Muscle of back (tissue), 11 donors: ENCODE data around the gene CDH23. TPM values are rescaled to one million over a fixed set of nuclear protein-coding genes. Genes with fewer than 3 reads are reported as not detected.

Experiments used
- DNase-seq, 3 donors: peaks; one replicate each; pipeline versions ENCODE4 v3.0.0 to v3.0.0-alpha.2; 2013
- polyA plus RNA-seq, 10 donors: library from polyadenylated mRNA; unstranded; fragments of 120-200 nt; gene quantifications; one replicate each; pipeline ENCODE4 v1.2.1, GENCODE V29; 2013; ENCODE audit not compliant: insufficient read length in 10 of 10

CDH23 gene
- polyA plus RNA-seq, 10 donors, result 3.1 to 5.7 (median 4.1) TPM

DNA sequence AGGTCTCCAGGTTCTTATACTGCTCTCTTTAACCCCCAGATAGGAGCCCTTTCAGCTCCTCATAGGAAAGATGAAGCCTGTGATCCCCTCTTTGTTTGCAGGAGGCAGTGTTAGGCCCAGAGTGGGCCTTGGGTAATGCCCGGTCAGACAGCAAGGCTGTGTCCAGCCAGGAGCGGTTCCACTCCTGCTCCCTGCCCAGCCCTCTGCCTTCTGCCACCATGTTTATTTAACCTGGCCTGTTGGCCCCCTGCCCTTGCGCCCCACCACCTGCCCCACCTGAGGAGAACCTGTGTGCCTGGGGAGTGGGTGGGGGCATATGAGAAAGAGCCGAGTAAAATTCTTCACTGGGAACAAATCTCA lies 24.3 kb downstream of the CDH23 start:
- no peak for DNase-seq

DNA sequence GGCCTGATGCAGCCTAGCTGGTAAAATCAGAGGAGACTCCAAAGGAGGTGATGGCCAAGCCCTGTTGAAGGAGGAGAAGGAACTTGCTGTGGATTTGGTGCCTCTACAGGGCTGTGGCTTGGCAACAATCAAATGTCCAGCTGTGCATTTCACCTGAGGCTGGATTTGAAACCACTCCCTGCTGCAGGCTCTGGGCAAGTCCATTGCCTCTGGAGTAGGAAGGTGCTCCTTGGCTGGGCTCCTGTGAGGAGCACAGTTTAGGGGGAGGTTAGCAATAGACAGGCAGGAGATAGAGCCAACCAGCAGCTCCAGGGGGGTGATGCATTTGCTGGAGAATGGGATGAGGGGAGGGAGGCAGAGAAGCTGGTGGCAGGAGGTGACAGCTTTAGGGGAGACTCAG lies 26.5 kb downstream of the CDH23 start:
- DNase-seq, result no peak

DNA sequence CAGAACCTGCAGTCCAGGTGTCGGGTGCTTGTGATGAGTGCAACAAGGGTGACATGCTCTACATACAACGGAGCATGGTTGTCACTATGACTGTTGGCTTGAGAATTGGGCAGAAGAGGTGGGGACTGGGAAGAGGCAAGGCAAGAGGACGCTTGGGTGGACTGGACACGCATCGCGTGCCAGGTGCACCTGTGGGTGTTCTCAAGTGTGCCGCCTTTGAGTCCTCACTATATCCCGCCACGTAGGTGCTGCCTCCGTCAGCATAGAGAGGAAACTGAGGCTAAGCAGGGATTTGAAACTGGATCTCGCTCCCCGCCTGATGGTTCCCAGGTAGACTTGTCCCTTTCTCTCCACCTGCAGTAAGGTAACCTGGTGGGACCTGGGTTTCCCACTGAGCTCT lies 27.2 kb downstream of the CDH23 start:
- DNase-seq, result no peak

DNA sequence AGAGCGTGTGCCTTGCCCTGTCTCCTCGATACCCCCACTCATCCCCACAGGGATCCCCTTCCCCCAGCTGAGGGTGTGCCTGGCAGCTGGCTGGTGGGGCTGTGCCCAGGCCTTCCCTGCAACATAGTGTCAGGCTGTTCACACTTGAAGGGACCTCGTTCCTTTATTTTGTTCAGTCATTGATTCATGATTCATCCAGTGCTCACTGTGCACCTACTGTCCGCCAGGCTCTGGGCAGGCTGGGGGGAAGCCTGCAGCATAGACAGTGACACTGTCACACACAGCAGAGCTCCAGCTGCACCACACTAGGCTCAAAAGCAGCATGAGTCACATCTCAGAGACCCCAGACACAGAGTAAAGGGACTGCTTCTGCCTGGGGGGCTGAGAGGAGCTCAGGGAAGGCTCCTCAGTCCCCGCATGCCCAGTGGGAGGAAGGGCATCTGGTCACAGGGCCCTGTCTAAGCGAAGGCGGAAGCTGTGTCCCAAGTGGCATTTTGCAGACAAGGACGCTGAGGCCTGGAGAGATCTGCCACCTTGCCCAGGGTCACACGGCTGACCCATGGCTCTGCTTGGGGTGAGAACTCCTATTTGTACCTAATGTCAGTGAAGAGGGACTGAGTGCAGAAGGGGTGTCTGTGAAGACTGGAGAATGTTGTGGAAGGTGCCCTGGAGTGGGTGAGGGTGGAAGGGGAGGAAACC lies 27.9 kb downstream of the CDH23 start:
- DNase-seq, result no peak

DNA sequence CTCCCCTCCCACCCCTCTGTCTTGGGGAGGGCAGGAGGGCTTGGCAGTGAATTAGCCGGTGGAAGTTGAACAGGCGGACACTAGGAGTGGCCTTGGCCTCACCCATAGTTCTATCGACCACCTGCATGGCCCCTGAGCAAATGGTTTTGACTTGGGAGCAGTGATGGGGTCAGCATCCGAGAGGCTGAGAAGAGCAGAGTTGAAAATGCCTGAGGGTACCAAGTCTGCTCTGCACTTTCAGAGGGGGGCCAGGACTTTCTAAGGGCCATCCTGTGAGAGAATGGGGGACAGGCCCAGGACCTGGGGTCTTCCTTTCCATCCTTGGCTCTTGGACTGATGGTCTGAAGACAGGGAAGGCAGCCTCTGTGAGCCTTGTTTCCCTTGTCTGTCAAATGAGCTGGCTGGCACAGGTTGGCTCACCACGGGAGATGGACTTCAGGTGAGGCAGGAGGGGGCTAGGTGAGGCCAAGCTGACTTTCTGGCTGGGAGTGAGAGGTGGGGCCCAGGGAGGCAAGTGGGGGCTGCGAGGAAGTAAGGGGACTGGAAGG lies 29.4 kb downstream of the CDH23 start:
- no peak for DNase-seq

DNA sequence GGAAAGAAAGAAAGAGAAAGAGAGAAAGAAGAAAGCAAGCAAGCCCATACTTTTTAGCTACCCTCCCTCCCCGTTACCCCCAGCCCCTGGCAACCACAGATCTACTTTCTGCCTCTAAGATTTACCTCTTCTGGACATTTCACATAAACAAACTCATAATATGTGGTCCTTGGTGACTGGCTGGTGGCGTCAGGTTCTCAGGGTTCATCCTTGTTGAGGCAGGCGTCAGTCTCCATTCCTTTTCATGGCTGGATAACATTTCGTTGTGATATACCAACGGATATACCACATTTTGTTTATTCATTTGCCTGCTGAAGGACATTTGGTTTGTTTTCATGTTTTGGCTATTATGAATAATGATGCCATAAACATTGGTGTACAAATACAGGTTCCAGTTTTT lies 30.5 kb downstream of the CDH23 start:
- DNase-seq, result no peak

DNA sequence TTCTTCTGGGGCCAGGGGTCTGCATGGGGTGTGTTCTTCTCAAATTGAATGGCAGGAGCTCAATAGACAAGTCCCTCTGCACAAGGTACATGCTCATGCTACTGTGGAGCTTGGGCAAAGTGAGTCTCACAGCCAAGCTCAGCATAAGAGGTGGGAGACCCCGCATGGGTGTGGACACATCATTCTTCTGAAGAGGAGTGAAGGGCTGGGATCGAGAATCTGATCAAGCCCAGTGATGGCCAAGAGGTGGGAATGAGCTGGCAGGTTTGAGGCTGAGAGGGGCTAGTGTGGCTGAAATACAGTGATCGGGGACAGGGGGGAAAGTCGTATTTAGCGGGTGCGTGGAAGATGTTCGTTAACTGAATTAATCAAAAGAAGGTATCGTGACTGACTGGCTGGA lies 32.6 kb downstream of the CDH23 start:
- DNase-seq, result no peak

DNA sequence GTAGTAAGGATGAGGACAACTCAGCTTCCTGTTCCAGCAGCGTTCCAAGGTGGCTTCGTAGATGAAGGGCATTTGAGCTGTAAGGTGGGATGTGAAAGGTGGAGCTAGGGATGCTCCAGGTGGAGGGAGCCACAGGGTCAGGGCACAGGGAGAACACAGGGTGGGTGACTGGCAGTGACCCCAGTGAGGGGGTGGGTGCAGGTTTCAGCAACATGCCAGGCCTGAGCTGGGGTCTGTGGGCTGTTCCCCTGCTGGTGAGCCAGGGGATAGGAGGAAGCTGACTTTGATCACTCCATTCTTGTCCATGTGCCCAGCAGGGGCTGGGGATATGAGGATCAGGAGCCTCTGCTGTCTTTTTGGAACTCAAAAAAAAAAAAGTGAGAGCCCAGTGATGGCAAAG lies 33.2 kb downstream of the CDH23 start:
- DNase-seq, result no peak

DNA sequence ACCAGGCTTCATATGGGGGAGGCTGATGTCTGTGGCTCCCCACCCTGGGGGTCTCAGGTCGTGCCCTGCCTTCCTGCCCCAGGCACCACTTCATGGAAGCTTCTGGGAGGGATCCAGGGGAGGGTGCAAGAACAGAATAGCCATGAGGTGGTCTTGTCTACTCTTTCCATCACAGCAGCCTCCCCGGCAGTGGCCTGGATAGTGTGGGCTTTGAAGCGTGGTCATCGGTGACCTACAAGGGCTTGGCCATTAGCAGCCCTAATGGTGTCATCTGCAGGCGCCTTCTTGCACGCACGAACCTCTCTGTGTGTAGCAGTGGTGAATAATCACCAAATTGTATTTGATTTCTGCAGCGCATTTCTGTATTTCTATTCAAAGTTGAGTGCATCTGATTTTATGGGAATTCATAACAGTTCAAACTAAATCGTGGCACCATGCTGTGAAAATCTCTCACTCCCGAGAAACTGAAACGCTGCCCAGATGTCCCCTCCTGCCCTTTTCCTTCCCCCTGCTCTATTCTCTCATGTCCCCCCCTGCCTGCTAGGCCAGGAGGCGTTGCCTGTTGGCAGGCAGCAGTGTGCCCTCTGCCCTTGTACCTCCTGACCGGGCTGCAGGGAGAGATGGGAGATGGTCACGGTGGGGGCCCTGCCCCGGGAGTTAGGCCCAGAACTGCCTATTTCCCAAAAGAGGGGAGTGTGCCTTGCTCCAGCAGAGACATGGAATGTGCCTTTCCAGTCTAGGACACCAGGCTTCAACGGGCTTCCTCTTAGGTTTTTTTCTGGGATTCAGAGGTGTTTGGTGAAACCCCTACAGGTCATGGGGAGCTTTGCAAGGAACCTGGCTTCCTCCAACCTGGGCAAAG lies 34.8 kb downstream of the CDH23 start:
- DNase-seq, result no peak

DNA sequence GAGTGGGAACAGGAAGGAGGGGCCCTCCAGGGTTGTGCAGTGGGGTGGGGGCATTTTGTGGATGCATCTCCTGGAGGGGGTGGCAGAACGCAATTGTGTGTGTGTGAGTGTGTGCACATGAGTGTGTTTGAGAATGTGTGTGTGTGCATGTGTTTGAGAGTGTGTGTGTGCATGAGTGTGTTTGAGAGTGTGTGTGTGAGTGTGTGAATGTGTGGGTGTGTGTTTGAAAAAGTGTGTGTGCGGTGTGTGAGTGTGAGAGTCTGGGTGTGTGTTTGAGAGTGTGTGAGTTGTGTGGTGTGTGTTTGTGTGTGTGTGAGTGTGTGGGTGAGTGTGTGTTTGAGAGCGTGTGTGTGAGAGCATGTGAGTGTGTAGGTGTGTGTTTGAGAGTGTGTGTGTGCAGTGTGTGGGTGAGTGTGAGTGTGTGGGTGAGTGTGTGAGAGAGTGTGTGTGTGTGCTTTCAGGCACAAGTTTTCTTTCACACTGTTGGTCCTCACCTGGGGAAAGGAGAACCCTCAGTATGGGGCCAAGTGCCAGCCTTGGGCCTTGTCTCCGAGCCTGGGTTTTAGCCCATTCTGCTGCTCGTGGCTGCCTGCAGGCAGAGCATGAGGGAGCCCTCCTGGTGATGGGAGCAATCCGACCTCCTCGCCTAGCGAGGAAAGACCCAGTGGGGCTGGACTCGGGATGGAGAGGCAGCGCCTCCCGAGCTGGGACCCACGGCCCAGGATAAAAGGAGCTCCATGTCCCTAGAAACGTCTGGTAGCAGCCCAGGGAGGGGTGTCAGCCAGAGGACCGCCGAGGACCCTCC lies 35.6 kb downstream of the CDH23 start:
- no peak for DNase-seq

DNA sequence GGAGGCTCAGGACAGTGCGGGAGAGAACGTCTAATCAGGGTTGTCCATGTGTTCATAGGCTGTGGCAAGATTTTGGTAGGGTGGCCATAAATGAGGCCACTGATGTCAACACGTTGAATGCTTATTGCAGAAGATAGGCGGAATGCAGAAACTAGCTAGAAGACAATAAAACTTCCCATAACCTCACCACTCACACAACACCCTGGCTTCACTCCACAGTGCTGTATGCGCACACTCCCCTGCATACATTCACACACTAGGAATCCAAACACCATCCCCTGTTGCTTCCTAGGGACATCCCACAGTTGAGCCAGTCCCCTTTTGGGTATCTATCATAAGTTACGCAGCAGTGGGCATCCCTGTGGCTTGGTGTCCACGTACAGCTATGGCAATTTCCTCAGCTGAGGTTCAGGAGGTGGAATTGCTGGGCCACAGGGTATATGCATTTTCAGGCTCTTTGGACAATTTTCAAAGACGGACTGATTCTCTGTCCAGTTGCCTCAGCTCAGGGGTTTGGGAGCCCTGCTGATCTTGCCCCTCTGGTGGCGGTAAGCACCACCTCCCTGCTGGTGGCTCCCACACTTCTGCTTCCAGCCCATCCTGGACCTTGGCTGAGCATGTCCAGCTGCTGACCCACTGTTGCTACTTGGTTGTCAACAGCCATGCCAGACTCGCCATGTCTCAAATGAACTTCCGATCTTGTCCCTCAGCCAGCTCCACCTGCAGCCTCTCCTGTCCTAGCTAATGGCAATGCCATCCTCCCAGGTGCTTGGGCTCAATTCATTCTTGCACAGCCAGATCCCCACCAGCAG lies 36.4 kb downstream of the CDH23 start:
- peak in 1 of 3 donors; percentile 78 for DNase-seq

DNA sequence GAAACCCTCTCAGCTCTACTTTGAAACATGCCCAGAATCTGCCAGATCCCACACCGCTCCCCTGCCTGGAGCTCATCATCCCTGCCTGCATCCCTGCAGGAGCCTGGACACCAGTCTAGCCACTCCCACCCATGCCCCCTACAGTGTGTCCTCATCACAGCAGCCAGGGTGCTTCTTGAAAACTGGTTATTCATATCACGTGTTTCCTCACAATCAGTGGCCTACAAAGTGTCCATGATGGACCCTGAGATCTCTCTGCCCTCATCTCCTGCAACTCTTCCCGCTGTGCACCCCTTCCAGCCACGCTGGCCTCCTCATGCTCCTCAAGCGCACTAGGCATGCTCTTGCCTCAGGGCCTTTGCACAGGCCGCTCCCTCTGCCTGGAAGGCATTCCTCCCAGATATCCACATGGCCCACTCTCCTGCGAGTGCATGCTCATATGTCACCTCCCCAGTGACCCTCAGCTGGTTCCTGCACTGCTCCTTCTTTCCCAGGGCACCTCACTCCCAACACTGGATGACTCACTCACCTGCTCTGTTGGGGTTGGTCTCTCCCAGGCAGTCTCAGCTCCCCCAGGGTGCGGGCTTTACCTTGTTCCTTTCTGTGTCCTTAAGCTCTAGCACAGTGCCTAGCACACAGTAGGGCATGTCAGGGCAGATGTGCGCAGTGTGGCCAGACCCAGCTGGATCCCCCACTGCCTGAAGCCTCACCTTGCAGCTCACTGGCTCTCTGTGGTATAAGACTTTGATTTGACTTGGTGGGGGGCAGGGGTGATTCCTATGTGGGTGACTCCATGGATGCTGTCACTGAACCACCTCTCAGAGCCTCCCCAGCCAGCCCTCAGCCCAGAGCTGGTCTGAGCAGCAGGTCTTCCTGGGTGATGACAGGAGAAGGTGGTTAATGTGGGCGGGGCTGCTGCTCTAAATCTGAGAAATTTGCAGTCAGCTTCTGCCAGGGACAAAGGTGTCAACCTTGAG lies 37.3 kb downstream of the CDH23 start:
- DNase-seq, result no peak

DNA sequence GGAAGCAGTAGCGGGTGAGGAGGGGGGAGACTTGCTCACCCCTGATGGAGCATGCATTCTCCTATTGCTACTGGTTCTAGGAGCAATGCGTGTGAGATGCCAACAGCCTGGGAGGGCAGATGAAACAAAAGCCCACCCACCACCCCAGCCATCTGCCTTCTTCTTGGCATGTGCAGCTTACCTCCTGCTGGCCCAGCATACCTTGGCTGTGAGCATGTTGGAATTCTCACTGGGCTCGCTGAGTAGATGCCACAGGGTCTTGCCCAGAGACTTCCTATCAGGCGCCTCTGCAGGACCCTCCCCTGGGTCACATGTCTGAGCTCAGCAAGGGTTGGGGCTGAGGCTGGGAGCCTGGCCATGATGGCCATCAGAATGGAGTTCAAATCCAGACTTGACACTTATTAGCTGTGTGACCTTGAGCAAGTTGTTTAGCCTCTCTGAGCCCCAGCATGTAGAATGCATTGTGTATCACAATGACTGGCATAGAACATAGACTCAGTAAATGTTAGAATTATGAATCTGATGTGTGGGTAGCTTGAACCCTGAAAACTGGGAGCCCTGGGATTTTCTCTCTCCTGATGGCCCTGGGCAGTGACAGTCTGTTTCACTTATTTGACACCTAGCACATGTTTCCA lies 38.2 kb downstream of the CDH23 start:
- DNase-seq, result no peak

DNA sequence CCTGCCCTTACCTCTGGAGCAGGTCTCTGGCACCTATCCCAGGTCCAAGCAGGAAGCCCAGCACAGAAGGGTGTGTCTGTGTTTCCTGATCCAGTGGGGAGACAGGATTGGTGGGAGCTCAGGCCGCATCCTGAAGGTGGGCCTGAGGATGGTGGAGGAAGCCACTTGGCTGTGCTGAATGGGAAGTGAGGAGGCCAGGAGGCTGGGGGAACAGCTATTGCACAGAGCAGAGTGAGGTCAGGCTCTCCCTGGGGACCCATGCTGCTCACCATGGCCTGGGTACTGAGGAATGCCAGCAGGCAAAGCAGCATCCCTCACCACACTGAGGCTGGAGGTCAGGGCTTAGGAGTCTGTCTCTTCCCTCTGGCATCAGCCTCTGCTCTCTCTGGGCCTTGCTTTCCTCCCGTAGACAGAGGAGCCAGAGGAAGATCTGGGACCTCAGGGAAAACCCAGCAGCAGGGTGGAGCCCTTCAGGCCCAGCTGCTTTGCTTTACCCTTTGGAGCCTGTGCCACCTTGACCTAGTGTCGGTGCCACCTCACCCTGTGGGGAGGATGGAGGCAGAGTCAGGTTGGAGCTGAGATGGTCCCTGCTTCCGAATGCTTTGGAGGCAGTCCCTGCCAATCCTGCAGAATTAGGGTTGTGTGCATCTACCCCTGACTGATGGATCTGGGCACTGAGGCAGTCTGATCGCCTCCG lies 39.0 kb downstream of the CDH23 start:
- DNase-seq, result peak in 1 of 3 donors; percentile 39

DNA sequence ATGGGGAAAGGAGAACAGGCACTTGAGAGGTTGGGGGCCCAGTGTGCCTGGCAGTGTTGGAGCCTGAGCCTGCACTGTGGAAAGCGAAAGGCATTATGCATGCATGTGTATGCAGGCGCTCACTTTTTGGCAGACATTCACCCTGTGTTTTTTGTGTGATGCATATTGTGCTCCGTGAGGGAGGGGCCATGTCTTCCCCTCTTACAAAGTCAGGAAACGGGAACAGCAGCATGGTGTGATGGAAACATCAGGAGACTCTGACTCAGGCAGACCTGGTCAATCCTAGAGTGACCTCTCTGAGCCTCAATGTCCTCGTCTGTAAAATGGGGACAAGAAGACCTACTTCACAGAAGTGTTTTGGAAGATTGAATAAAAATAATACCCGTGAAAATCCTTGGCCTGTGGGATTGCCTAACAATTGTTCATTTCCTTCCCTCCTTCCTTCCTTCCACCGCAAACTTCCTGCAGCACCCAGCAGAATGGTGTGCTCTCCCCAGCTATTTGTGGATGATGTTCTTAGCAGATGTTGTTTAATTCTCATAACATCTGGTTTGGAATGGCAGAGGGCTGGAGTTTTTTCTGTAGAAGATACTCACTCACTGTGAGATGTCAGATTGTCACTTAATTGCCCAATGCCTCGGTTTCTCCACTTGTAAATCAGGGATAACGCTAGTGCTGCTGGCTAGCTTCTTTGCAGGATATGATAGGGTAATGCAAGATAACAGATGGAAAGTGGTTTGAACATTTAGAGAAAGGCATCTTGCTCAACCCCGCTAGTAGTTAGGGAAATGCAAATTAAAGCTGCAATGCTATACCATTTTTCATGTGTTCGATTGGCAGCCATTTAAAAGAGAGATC lies 39.8 kb downstream of the CDH23 start:
- DNase-seq, result peak in 1 of 3 donors; percentile 56

DNA sequence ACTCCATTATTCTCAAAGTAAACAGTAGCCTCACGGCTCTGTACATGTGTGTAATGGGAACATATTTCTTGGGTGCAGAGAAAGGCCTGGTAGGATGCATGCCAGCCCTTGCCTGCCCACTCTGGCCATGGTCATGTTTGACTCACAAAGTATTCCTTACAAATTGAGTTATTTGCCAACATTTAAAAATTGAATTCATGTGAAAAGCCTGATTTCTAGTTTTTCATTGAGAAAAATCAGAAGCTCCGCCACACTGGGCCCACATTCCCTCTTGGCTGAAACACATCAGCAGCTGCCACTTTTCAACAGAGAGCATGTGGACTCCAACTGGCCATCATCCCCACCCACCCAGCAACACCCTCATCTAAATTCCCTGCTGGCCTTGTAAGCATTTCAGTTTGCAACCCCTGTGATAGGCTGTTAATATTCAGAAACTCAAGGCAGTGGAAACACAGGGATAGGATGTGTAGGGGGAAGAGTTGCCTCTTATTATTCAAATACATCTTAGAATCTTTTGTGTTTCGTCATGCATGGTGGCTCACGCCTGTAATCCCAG lies 40.9 kb downstream of the CDH23 start:
- peak in 2 of 3 donors; percentile 6 to 28 for DNase-seq

DNA sequence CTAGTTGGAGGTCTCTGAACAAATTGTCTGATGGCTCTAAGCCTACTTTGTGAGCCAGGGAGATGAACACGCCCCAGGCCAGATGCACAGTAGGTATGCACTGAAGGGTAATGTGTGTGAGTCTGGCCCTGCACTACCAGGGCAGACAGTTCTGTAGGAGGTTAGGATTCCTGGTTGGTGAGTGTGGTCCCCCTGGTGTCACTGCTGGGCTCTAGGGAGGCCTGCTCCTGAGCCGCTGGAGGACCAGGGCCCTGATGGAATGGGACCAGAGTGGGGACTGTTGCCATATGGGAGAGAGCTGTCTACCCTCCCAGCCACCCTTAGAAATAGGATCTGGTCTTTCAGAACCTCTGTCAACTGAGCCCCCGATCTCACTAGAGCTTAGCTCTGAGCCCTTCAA lies 42.0 kb downstream of the CDH23 start:
- DNase-seq, result no peak
